Measurements from ENCODE around the gene C9orf78. TPM values are rescaled to one million over a fixed set of nuclear protein-coding genes. Genes with fewer than 3 reads are reported as not detected.

Gene C9orf78
- total and polyA plus RNA-seq, 8 donors = 16.3 to 38.6 (median 19.0) TPM

- DNase-seq = no peak
- TF ChIP-seq, protein P1, sequence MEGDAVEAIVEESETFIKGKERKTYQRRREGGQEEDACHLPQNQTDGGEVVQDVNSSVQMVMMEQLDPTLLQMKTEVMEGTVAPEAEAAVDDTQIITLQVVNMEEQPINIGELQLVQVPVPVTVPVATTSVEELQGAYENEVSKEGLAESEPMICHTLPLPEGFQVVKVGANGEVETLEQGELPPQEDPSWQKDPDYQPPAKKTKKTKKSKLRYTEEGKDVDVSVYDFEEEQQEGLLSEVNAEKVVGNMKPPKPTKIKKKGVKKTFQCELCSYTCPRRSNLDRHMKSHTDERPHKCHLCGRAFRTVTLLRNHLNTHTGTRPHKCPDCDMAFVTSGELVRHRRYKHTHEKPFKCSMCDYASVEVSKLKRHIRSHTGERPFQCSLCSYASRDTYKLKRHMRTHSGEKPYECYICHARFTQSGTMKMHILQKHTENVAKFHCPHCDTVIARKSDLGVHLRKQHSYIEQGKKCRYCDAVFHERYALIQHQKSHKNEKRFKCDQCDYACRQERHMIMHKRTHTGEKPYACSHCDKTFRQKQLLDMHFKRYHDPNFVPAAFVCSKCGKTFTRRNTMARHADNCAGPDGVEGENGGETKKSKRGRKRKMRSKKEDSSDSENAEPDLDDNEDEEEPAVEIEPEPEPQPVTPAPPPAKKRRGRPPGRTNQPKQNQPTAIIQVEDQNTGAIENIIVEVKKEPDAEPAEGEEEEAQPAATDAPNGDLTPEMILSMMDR (IDR thresholded peaks at IDR 0.05) = no peak
Observed at GRCh38 chr9:129857207-129857606, 22.1 kb upstream of the C9orf78 start.

GRCh38 chr9:129854588-129855110, 19.6 kb upstream of the C9orf78 start:
- Histone ChIP-seq H3K27me3 (no peaks in the 10 kb centered on the region), H3K4me3 (no peak overlapping the region), H3K27ac (no peak overlapping the region), H3K4me1 (no peaks in the 10 kb centered on the region), H3K9me3 (no peaks in the 10 kb centered on the region), H3K36me3 (peaks cover 0 to 33% (median 11%) of the 10 kb centered on the region in 3 donors)
- DNase-seq (no peak), FAIRE-seq (no peak), ATAC-seq (no peak)
- TF ChIP-seq, protein P1 (IDR thresholded peaks at IDR 0.05) = no peak
- intact Hi-C loops (cut with DNase I) = no loop called here
- WGBS, 2 donors = 96 to 97% methylated on average over 4 of the region's 4 CpGs

More at GRCh38 chr9:129857207-129857606, 22.1 kb upstream of the C9orf78 start:
- WGBS, 2 donors = 86 to 89% methylated on average over 7 of the region's 7 CpGs
- H3K27ac ChIP-seq = no peak overlapping the region
- no peaks in the 10 kb centered on the region for H3K4me1 ChIP-seq
- no peaks in the 10 kb centered on the region for H3K27me3 ChIP-seq
- ATAC-seq = no peak
- no peak for FAIRE-seq
- H3K4me3 ChIP-seq = no peak overlapping the region
- H3K9me3 ChIP-seq = no peaks in the 10 kb centered on the region
- intact Hi-C loops (cut with DNase I) = no loop called here
- H3K36me3 ChIP-seq = peaks cover 0 to 33% (median 5%) of the 10 kb centered on the region in 3 donors

- Histone ChIP-seq H3K27me3 (no peaks in the 10 kb centered on the region), H3K9me3 (no peaks in the 10 kb centered on the region), H3K36me3 (peaks cover 0 to 32% (median 11%) of the 10 kb centered on the region in 3 donors), H3K4me1 (no peaks in the 10 kb centered on the region), H3K4me3 (no peak overlapping the region), H3K27ac (no peak overlapping the region)
- 50% methylated on average over 3 of the region's 3 CpGs for WGBS, 2 donors
- no peak for DNase-seq
- ATAC-seq = no peak
- intact Hi-C loops (cut with DNase I) = no loop called here
- TF ChIP-seq, protein P1 (IDR thresholded peaks at IDR 0.05) = no peak
- no peak for FAIRE-seq
Observed at GRCh38 chr9:129853614-129854013, 18.5 kb upstream of the C9orf78 start.

- TF ChIP-seq, protein P1 (IDR thresholded peaks at IDR 0.05) = no peak
- FAIRE-seq = no peak
- WGBS, 2 donors = 66 to 69% methylated on average over 5 of the region's 5 CpGs
Observed at GRCh38 chr9:129852579-129852978, 17.5 kb upstream of the C9orf78 start.

GRCh38 chr9:129851821-129852220, 16.7 kb upstream of the C9orf78 start:
- Histone ChIP-seq H3K4me1 (no peaks in the 10 kb centered on the region), H3K36me3 (peaks cover 0 to 27% (median 11%) of the 10 kb centered on the region in 3 donors), H3K27ac (no peak overlapping the region), H3K27me3 (no peaks in the 10 kb centered on the region), H3K4me3 (no peak overlapping the region), H3K9me3 (no peaks in the 10 kb centered on the region)
- WGBS, 2 donors = 78 to 84% methylated on average over 5 of the region's 5 CpGs
- TF ChIP-seq, protein P1 (IDR thresholded peaks at IDR 0.05) = no peak
- DNase-seq (no peak), FAIRE-seq (no peak), ATAC-seq (no peak)
- intact Hi-C loops (cut with DNase I) = no loop called here

More at GRCh38 chr9:129852579-129852978, 17.5 kb upstream of the C9orf78 start:
- Histone ChIP-seq H3K27me3 (no peaks in the 10 kb centered on the region), H3K4me3 (no peak overlapping the region), H3K27ac (no peak overlapping the region), H3K4me1 (no peaks in the 10 kb centered on the region), H3K9me3 (no peaks in the 10 kb centered on the region), H3K36me3 (peaks cover 0 to 27% (median 11%) of the 10 kb centered on the region in 3 donors)
- DNase-seq (no peak), ATAC-seq (peak in 2 of 4 donors; percentile 74)
- intact Hi-C loops (cut with DNase I) = no loop called here

All from pancreas (tissue), 10 donors.